SK-N-SH treated with all-trans-retinoic acid at 6 μM for 48 hours (cell line): Measurements from ENCODE around the gene AGTPBP1.

Source experiments
- ARNTL ChIP-seq: fragments of 450-650 bp; formaldehyde crosslinking; IDR thresholded peaks from 2 replicates; pipeline ENCODE4 v1.5.0; 2020; ENCODE audit warnings: low read depth, mild to moderate bottlenecking, moderate library complexity, borderline replicate concordance
- ISL1 ChIP-seq: fragments of 250-450 bp; sonication (Bioruptor Pico); IDR thresholded peaks from 2 replicates; pipeline ENCODE4 v2.1.2; 2022; ENCODE audit warnings: mild to moderate bottlenecking, moderate library complexity
- ZFP3 ChIP-seq: fragments of 250-450 bp; sonication (Bioruptor Pico); IDR thresholded peaks from 2 replicates; pipeline ENCODE4 v1.5.0; 2020; ENCODE audit warnings: mild to moderate bottlenecking, moderate library complexity
- TF ChIP-seq, protein P1 (sequence below): fragments of 250-450 bp; sonication (Bioruptor Pico); IDR thresholded peaks from 2 replicates; pipeline ENCODE4 v1.8.0; 2021; ENCODE audit warnings: low read depth, mild to moderate bottlenecking, moderate library complexity, borderline replicate concordance
- TF ChIP-seq, protein P2 (sequence below): fragments of 250-450 bp; sonication (Bioruptor Pico); IDR thresholded peaks from 2 replicates; pipeline ENCODE4 v1.8.0; 2020; ENCODE audit warnings: mild to moderate bottlenecking, moderate library complexity, borderline replicate concordance

DNA sequence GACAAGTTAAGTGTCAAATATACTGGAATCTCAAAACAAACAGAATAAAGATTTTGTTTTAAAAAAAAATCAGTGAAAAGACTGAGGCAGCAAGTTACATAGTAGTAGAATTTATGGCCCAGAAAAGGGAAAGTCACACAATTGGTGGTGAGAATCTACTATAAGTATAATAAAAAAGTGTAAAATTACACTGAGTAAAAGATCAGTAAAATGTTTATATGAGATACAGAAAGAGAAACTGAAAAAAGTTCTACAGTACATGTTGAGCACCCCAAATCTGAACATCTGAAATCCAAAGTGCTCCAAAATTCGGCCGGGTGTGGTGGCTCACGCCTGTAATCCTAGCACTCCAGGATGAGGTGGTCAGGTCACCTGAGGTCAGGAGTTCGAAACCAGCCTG lies 15.0 kb downstream of the AGTPBP1 start:
- TF ChIP-seq, protein P1, sequence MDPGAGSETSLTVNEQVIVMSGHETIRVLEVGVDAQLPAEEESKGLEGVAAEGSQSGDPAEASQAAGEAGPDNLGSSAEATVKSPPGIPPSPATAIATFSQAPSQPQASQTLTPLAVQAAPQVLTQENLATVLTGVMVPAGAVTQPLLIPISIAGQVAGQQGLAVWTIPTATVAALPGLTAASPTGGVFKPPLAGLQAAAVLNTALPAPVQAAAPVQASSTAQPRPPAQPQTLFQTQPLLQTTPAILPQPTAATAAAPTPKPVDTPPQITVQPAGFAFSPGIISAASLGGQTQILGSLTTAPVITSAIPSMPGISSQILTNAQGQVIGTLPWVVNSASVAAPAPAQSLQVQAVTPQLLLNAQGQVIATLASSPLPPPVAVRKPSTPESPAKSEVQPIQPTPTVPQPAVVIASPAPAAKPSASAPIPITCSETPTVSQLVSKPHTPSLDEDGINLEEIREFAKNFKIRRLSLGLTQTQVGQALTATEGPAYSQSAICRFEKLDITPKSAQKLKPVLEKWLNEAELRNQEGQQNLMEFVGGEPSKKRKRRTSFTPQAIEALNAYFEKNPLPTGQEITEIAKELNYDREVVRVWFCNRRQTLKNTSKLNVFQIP (CRISPR knock-in tag), result no peak
- TF ChIP-seq ISL1 (CRISPR knock-in tag) (no peak), ZFP3 (no peak), ARNTL (CRISPR knock-in tag) (no peak)
- TF ChIP-seq, protein P2, sequence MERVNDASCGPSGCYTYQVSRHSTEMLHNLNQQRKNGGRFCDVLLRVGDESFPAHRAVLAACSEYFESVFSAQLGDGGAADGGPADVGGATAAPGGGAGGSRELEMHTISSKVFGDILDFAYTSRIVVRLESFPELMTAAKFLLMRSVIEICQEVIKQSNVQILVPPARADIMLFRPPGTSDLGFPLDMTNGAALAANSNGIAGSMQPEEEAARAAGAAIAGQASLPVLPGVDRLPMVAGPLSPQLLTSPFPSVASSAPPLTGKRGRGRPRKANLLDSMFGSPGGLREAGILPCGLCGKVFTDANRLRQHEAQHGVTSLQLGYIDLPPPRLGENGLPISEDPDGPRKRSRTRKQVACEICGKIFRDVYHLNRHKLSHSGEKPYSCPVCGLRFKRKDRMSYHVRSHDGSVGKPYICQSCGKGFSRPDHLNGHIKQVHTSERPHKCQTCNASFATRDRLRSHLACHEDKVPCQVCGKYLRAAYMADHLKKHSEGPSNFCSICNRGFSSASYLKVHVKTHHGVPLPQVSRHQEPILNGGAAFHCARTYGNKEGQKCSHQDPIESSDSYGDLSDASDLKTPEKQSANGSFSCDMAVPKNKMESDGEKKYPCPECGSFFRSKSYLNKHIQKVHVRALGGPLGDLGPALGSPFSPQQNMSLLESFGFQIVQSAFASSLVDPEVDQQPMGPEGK, result no peak
